ENCODE measurements around the gene CLEC10A.

GRCh38 chr17:7108981-7109380, 28.9 kb upstream of the CLEC10A start:
- no peak for TF ChIP-seq ZFP30 (CRISPR knock-in tag; IDR thresholded peaks at IDR 0.05)
- no peak for TF ChIP-seq POU6F1 (CRISPR knock-in tag; IDR thresholded peaks at IDR 0.05; ENCODE audit: borderline replicate concordance, low read depth)
- no peak for TF ChIP-seq ZFP3 (CRISPR knock-in tag; IDR thresholded peaks at IDR 0.05)
- no peak for TF ChIP-seq PATZ1 (CRISPR knock-in tag; IDR thresholded peaks at IDR 0.05; ENCODE audit: borderline replicate concordance)
- no peak for TF ChIP-seq ZNF565 (CRISPR knock-in tag; conservative IDR thresholded peaks at IDR 0.05; ENCODE audit: low read depth)
- TF ChIP-seq ZNF70 (CRISPR knock-in tag; IDR thresholded peaks at IDR 0.05), result no peak
- TF ChIP-seq TSHZ2 (CRISPR knock-in tag; IDR thresholded peaks at IDR 0.05), result no peak
- no peak for TF ChIP-seq ZC3H10 (CRISPR knock-in tag; IDR thresholded peaks at IDR 0.05)
- TF ChIP-seq ARNTL (CRISPR knock-in tag; IDR thresholded peaks at IDR 0.05; ENCODE audit: borderline replicate concordance, low read depth), result no peak
- TF ChIP-seq GLIS3 (CRISPR knock-in tag; IDR thresholded peaks at IDR 0.05), result no peak
- TF ChIP-seq TCF4 (CRISPR knock-in tag; IDR thresholded peaks at IDR 0.05; ENCODE audit: borderline replicate concordance), result no peak
- no peak for TF ChIP-seq SNAI2 (CRISPR knock-in tag; IDR thresholded peaks at IDR 0.05)
- TF ChIP-seq CSDC2 (CRISPR knock-in tag; IDR thresholded peaks at IDR 0.05), result no peak
- no peak for TF ChIP-seq CREB5 (CRISPR knock-in tag; IDR thresholded peaks at IDR 0.05; ENCODE audit: low read depth)

All from SK-N-SH treated with all-trans-retinoic acid at 6 μM for 48 hours (cell line).